ENCODE results near the gene METAP2. TPM values are rescaled to one million over a fixed set of nuclear protein-coding genes. Genes with fewer than 3 reads are reported as not detected.

Gene METAP2
- total and polyA plus RNA-seq, 2 of the 8 experiments (the other 6 are each of a cell fraction or from before 2014, with no cell fraction given), result 41.3 to 114 TPM

DNA sequence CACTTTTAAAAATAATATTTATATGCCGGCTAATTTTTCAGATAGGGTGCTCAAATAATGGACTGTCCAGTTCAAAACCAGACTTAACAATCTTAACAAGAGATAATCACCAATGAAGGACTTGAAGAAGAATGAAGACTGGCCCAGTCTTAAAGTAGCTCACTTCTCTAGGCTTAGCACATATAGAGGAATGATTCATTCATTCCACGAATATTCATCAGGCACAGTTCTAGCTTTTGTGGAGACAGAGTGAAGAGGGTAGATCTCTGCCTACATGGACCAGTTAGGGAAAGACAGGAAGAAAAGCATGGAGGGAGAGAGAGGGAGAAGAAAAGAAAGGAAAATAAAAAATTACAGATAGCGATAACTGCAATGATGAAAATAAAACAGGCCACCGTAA, 42.8 kb upstream of the METAP2 start:
- H3K4me2 ChIP-seq (ENCODE audit: insufficient read depth in 1 of 2, low read depth in 2 of 2, low read length in 2 of 2), result no peak overlapping the region
- H3K27me3 ChIP-seq (replicated peaks in 1 of 4; ENCODE audit: control insufficient read depth in 3 of 4, extremely low read depth in 1 of 4, insufficient read depth in 3 of 4, low read length in 3 of 4), result no peaks in the 10 kb centered on the region
- H3K18ac ChIP-seq (ENCODE audit: extremely low read depth, low read length), result no peak overlapping the region
- H3K4me1 ChIP-seq (replicated peaks in 1 of 4; ENCODE audit: control insufficient read depth in 3 of 4, insufficient read depth in 4 of 4, low read length in 3 of 4), result peaks cover 0 to 2% (median 0%) of the 10 kb centered on the region in 4 experiments; a peak in 1 of 7 replicates
- FAIRE-seq (no peak), DNase-seq (ENCODE audit: low read depth in 1 of 2, low spot score in 2 of 2) (no peak)
- no peak overlapping the region for H3K9ac ChIP-seq (replicated peaks in 1 of 4; ENCODE audit: extremely low read depth in 1 of 4, low read depth in 3 of 4, low read length in 3 of 4)
- no peaks in the 10 kb centered on the region for H3K79me2 ChIP-seq (ENCODE audit: control insufficient read depth in 1 of 2, insufficient read depth in 2 of 2, low read length in 2 of 2)
- H3K4me3 ChIP-seq (ENCODE audit: extremely low read depth in 1 of 4, insufficient read depth in 2 of 4, low read depth in 3 of 4, low read length in 4 of 4), result no peak overlapping the region
- H2AK5ac ChIP-seq (ENCODE audit: low read depth, low read length), result no peak overlapping the region
- H2BK120ac ChIP-seq (replicated peaks; ENCODE audit: low read depth, low read length), result no peak overlapping the region
- H4K5ac ChIP-seq (ENCODE audit: insufficient read length, low read depth, low read length), result no peak overlapping the region
- no peak overlapping the region for H3K14ac ChIP-seq (ENCODE audit: insufficient read length)
- H4K91ac ChIP-seq (replicated peaks; ENCODE audit: insufficient read length, low read length), result no peak overlapping the region
- POLR2A ChIA-PET (ENCODE audit: partially characterized antibody), result no interaction called here
- H3K36me3 ChIP-seq (ENCODE audit: control insufficient read depth in 2 of 4, insufficient read depth in 4 of 4, low read length in 3 of 4), result no peaks in the 10 kb centered on the region
- no peak overlapping the region for H3K56ac ChIP-seq (replicated peaks; ENCODE audit: insufficient read length, low read depth, low read length)
- no peaks in the 10 kb centered on the region for H3K23me2 ChIP-seq (ENCODE audit: low read depth, low read length)
- no peak overlapping the region for H3K27ac ChIP-seq (ENCODE audit: low read depth, low read length)
- CTCF ChIA-PET (ENCODE audit: partially characterized antibody), result no interaction called here
- H2BK5ac ChIP-seq (ENCODE audit: low read depth, low read length), result no peak overlapping the region
- H2AFZ ChIP-seq (ENCODE audit: low read length), result no peak overlapping the region
- no peak overlapping the region for H3K4ac ChIP-seq (replicated peaks; ENCODE audit: insufficient read length, low read depth, low read length)
- no peaks in the 10 kb centered on the region for H4K20me1 ChIP-seq (replicated peaks in 1 of 2; ENCODE audit: control insufficient read depth in 1 of 2, insufficient read depth in 2 of 2, low read length in 2 of 2)
- no peak overlapping the region for H2BK12ac ChIP-seq (ENCODE audit: low read depth, low read length)
- no peak overlapping the region for H4K8ac ChIP-seq (ENCODE audit: extremely low read depth, insufficient read depth, low read length)
- no peak overlapping the region for H2BK15ac ChIP-seq (ENCODE audit: low read length)
- no peaks in the 10 kb centered on the region for H3K9me3 ChIP-seq (ENCODE audit: insufficient read depth in 2 of 2, low read depth in 1 of 2, low read length in 1 of 2)
- H2BK20ac ChIP-seq (ENCODE audit: low read length), result no peak overlapping the region
- no peaks in the 10 kb centered on the region for H3K79me1 ChIP-seq (ENCODE audit: low read depth, low read length)
- no peak overlapping the region for H3K23ac ChIP-seq (ENCODE audit: insufficient read length)
- WGBS, 2 experiments (ENCODE audit: extremely low coverage in 1 of 2, insufficient coverage in 1 of 2, insufficient read length in 1 of 2, insufficient replicate concordance in 2 of 2, low coverage in 1 of 2, low lambda C conversion rate in 2 of 2, missing lambda C conversion rate in 1 of 2), result 84% methylated on average over 4 of the region's 4 CpGs; no CpG with 5 or more reads in 1 of the 2 experiments
- TF ChIP-seq CEBPB (IDR thresholded peaks at IDR 0.05; ENCODE audit: low read depth, low read length) (no peak), SP1 (IDR thresholded peaks at IDR 0.05; ENCODE audit: low read depth, low read length) (no peak), CHD1 (IDR thresholded peaks at IDR 0.05; ENCODE audit: low read depth, low read length) (no peak)

Measured in H1 (cell line).